HCT116 (cell line): ENCODE measurements around the gene IFT20. TPM values are rescaled to one million over a fixed set of nuclear protein-coding genes. Genes with fewer than 3 reads are reported as not detected.

ENCODE experiments used
- ATAC-seq: fragments of 200-7000 bp; cut with Tn5 transposase; 2 replicates; pipeline ENCODE4 v1.9.1; 2020; ENCODE audit warnings: mild to moderate bottlenecking, moderate library complexity
- BruUV-seq: library from RNA; stranded (reverse); fragments of 400-500 nt; replicated peaks from 2 replicates; lab custom pipeline; 2021; lab: Mats Ljungman, UMichigan
- CTCF ChIA-PET: fragments of 300-600 bp; sonication (Branson Sonifier 250); formaldehyde crosslinking; loops from one replicate; lab custom pipeline; 2021; ENCODE audit warnings: antibody characterized with exemption; lab: Charles Lee
- POLR2A ChIA-PET: fragments of 300-600, 350-600 bp; sonication (Branson Sonifier 250); formaldehyde crosslinking; loops from one replicate; lab custom pipeline; 2021; ENCODE audit warnings: antibody characterized with exemption; lab: Charles Lee
- RAD21 ChIA-PET, 2 experiments: fragments of 300-600 bp; sonication (Branson Sonifier 250); formaldehyde crosslinking; loops; one replicate each; lab custom pipeline; 2023; ENCODE audit warnings: low total read pairs in 2 of 2; ENCODE audit not compliant: uncharacterized antibody in 2 of 2, unreplicated experiment in 2 of 2, low non-redundant PET in 1 of 2; lab: Charles Lee
- DNase-seq: peaks from one replicate; pipeline ENCODE4 v3.0.0-alpha.2; 2010; ENCODE audit warnings: low read depth, low spot score
- H2AFZ ChIP-seq: fragments of 200-600 bp; shearing (Covaris generic), sonication (generic); 2 replicates; pipeline ENCODE4 v1.6.1; 2017; ENCODE audit warnings: low read depth, mixed run types, mixed read lengths, antibody characterized with exemption, low read length; ENCODE audit not compliant: poor library complexity, severe bottlenecking
- H3K27ac ChIP-seq: 2 replicates; pipeline ENCODE4 v1.5.1; 2012; ENCODE audit warnings: low read depth, low read length
- H3K27me3 ChIP-seq: fragments of 200-600 bp; sonication (generic); 2 replicates; pipeline ENCODE4 v1.6.1; 2016; ENCODE audit warnings: mixed run types, low read length, mixed read lengths; ENCODE audit not compliant: insufficient read depth
- H3K36me3 ChIP-seq, 2 experiments: fragments of 200-500 bp in 1 of 2; fragments of 200-600 bp in 1 of 2; sonication (Bioruptor generic) in 1 of 2; sonication (generic) in 1 of 2; 2 replicates each; pipeline versions ENCODE4 v1.5.1 to v1.6.1; 2014 to 2016; ENCODE audit warnings: low read length in 2 of 2, inconsistent platforms in 1 of 2, mixed read lengths in 1 of 2, mixed run types in 1 of 2; ENCODE audit not compliant: insufficient read depth in 2 of 2, control insufficient read depth in 1 of 2
- H3K4me1 ChIP-seq, 2 experiments: fragments of 200-600 bp in 1 of 2; sonication (generic) in 1 of 2; 2 replicates each; pipeline versions ENCODE4 v1.5.1 to v1.6.1; 2012 to 2017; ENCODE audit warnings: low read length in 2 of 2, inconsistent platforms in 1 of 2, mild to moderate bottlenecking in 1 of 2, mixed read lengths in 1 of 2, mixed run types in 1 of 2, moderate library complexity in 1 of 2; ENCODE audit not compliant: insufficient read depth in 2 of 2, control insufficient read depth in 1 of 2
- H3K4me2 ChIP-seq: fragments of 200-600 bp; sonication (generic); 2 replicates; pipeline ENCODE4 v1.6.1; 2017; ENCODE audit warnings: mixed run types, low read length, mixed read lengths
- H3K4me3 ChIP-seq, 2 experiments: fragments of 200-600 bp in 1 of 2; sonication (generic) in 1 of 2; replicated peaks in 1 of 2; 2 replicates each; pipeline ENCODE4 v1.5.1; 2011 to 2016; ENCODE audit warnings: low read length in 2 of 2, control low read depth in 1 of 2, low read depth in 1 of 2, mild to moderate bottlenecking in 1 of 2, mixed read lengths in 1 of 2, mixed run types in 1 of 2
- H3K79me2 ChIP-seq: fragments of 200-600 bp; sonication (generic); 2 replicates; pipeline ENCODE4 v1.6.1; 2017; ENCODE audit warnings: mild to moderate bottlenecking, mixed run types, low read length, moderate library complexity, mixed read lengths; ENCODE audit not compliant: insufficient read depth
- H3K9ac ChIP-seq: fragments of 200-600 bp; sonication (generic); 2 replicates; pipeline ENCODE4 v1.6.1; 2016; ENCODE audit warnings: low read length, mixed read lengths
- H3K9me2 ChIP-seq: fragments of 200-600 bp; sonication (generic), shearing (Covaris generic); 2 replicates; pipeline ENCODE4 v1.6.1; 2017; ENCODE audit warnings: mixed run types, mild to moderate bottlenecking, moderate library complexity; ENCODE audit not compliant: insufficient read depth
- H3K9me3 ChIP-seq, 2 experiments: fragments of 200-500 bp in 1 of 2; fragments of 200-600 bp in 1 of 2; sonication (Bioruptor generic) in 1 of 2; sonication (generic) in 1 of 2; 2 replicates each; pipeline ENCODE4 v1.6.1; 2014 to 2017; ENCODE audit warnings: low read length in 2 of 2, mixed read lengths in 2 of 2, inconsistent platforms in 1 of 2, low read depth in 1 of 2, mild to moderate bottlenecking in 1 of 2, mixed run types in 1 of 2, moderate library complexity in 1 of 2; ENCODE audit not compliant: control insufficient read depth in 1 of 2, insufficient read depth in 1 of 2
- H4K20me1 ChIP-seq: fragments of 200-600 bp; sonication (generic), shearing (Covaris generic); 2 replicates; pipeline ENCODE4 v1.6.1; 2017; ENCODE audit warnings: mixed run types, mild to moderate bottlenecking, moderate library complexity; ENCODE audit not compliant: insufficient read depth
- ATF3 ChIP-seq: IDR thresholded peaks from 2 replicates; pipeline ENCODE4 v1.6.1; 2012
- CBX3 ChIP-seq: IDR thresholded peaks from 2 replicates; pipeline ENCODE4 v1.6.1; 2012; ENCODE audit warnings: low read depth
- CEBPB ChIP-seq: IDR thresholded peaks from 2 replicates; pipeline ENCODE4 v1.6.1; 2012; ENCODE audit warnings: low read depth
- CTCF ChIP-seq, 3 experiments: fragments of 200-600 bp in 1 of 3; sonication (generic) in 1 of 3; IDR thresholded peaks in 2 of 3; conservative IDR thresholded peaks in 1 of 3; 2 replicates each; pipeline ENCODE4 v1.5.1; 2012 to 2017; ENCODE audit warnings: low read depth in 2 of 3, low read length in 2 of 3, antibody characterized with exemption in 1 of 3, borderline replicate concordance in 1 of 3, control low read depth in 1 of 3, mild to moderate bottlenecking in 1 of 3, mixed read lengths in 1 of 3, mixed run types in 1 of 3, moderate library complexity in 1 of 3; ENCODE audit not compliant: insufficient read depth in 1 of 3
- EGR1 ChIP-seq: IDR thresholded peaks from 2 replicates; pipeline ENCODE4 v1.6.1; 2012; ENCODE audit warnings: low read depth
- ELF1 ChIP-seq: IDR thresholded peaks from 2 replicates; pipeline ENCODE4 v1.6.1; 2012; ENCODE audit warnings: low read depth, borderline replicate concordance
- EZH2phosphoT487 ChIP-seq: fragments of 200-600 bp; IDR thresholded peaks from 2 replicates; pipeline ENCODE4 v1.6.1; 2018; ENCODE audit warnings: antibody characterized with exemption, borderline replicate concordance
- FOSL1 ChIP-seq: IDR thresholded peaks from 2 replicates; pipeline ENCODE4 v1.6.1; 2012; ENCODE audit warnings: low read depth
- POLR2A ChIP-seq: IDR thresholded peaks from 2 replicates; pipeline ENCODE4 v1.7.0; 2011; ENCODE audit warnings: borderline replicate concordance; ENCODE audit not compliant: insufficient read depth, insufficient read length; ENCODE audit errors: extremely low read depth
- POLR2AphosphoS5 ChIP-seq: IDR thresholded peaks from 2 replicates; pipeline ENCODE4 v1.6.1; 2011; ENCODE audit warnings: mild to moderate bottlenecking, low read depth, low read length, moderate library complexity
- SIN3A ChIP-seq: IDR thresholded peaks from 2 replicates; pipeline ENCODE4 v1.6.1; 2012; ENCODE audit warnings: low read depth
- SP1 ChIP-seq: IDR thresholded peaks from 2 replicates; pipeline ENCODE4 v1.6.1; 2012; ENCODE audit warnings: low read depth
- SRF ChIP-seq: IDR thresholded peaks from 2 replicates; pipeline ENCODE4 v1.6.1; 2012; ENCODE audit warnings: low read depth
- TCF7L2 ChIP-seq: IDR thresholded peaks from 2 replicates; pipeline ENCODE4 v1.7.0; 2011; ENCODE audit warnings: borderline replicate concordance, inconsistent platforms; ENCODE audit not compliant: insufficient read depth, insufficient read length; ENCODE audit errors: extremely low read depth
- YY1 ChIP-seq: IDR thresholded peaks from 2 replicates; pipeline ENCODE4 v1.6.1; 2011; ENCODE audit warnings: low read length, low read depth, moderate library complexity, mild to moderate bottlenecking; ENCODE audit not compliant: insufficient replicate concordance; ENCODE audit errors: extremely low read depth
- ZBTB33 ChIP-seq: IDR thresholded peaks from 2 replicates; pipeline ENCODE4 v1.6.1; 2011; ENCODE audit warnings: mild to moderate bottlenecking, low read length, moderate library complexity; ENCODE audit not compliant: insufficient replicate concordance; ENCODE audit errors: extremely low read depth
- intact Hi-C: fragments of 100-400 bp; cut with micrococcal nuclease; formaldehyde crosslinking; loops from 2 replicates; pipeline ENCODE4 v1.10.0; 2022
- total RNA-seq: library from RNA; stranded (reverse); gene quantifications from one replicate; pipeline ENCODE4 v1.2.1, GENCODE V29; 2021; ENCODE audit not compliant: unreplicated experiment

Gene IFT20
- total RNA-seq, 1 experiment from 2014 or later, result 21.7 TPM

GRCh38 chr17:28326114-28326513 lies 9.2 kb downstream of the IFT20 start:
- Histone ChIP-seq H3K4me1 (no peaks in the 10 kb centered on the region), H3K36me3 (peaks cover 14 to 26% of the 10 kb centered on the region in 2 experiments; a peak in 3 of 4 replicates), H3K4me2 (no peak overlapping the region), H4K20me1 (no peaks in the 10 kb centered on the region), H3K27ac (no peak overlapping the region), H2AFZ (no peak overlapping the region), H3K9me2 (no peaks in the 10 kb centered on the region), H3K9ac (no peak overlapping the region), H3K27me3 (no peaks in the 10 kb centered on the region), H3K4me3 (no peak overlapping the region), H3K9me3 (no peaks in the 10 kb centered on the region)
- CTCF ChIA-PET, result no interaction called here
- POLR2A ChIA-PET, result interaction anchor here (1.9 kb wide), 1 partner anchor 9 kb away, joined by 6 read pairs; the partner anchor contains the start of genes IFT20 and TNFAIP1
- intact Hi-C loops, result no loop called here
- BruUV-seq, result no TSS peak
- RAD21 ChIA-PET, result no interaction called here
- ATAC-seq (no peak), DNase-seq (no peak)
- no peak for TF ChIP-seq POLR2AphosphoS5
- no peak for TF ChIP-seq SRF
- TF ChIP-seq EGR1, result no peak
- TF ChIP-seq FOSL1, result no peak
- TF ChIP-seq ZBTB33, result no peak
- no peak for TF ChIP-seq EZH2phosphoT487
- no peak for TF ChIP-seq CEBPB
- TF ChIP-seq CBX3, result no peak
- TF ChIP-seq SP1, result no peak
- no peak for TF ChIP-seq ATF3
- no peak for TF ChIP-seq CTCF (IDR thresholded peaks at IDR 0.05 in 2 of 3, conservative IDR thresholded peaks at IDR 0.05 in 1 of 3; ENCODE audit: borderline replicate concordance in 1 of 3, insufficient read depth in 1 of 3, low read depth in 2 of 3, low read length in 2 of 3)
- no peak for TF ChIP-seq ELF1
- TF ChIP-seq SIN3A, result no peak
- no peak for TF ChIP-seq YY1
- TF ChIP-seq TCF7L2, result no peak
- no peak for TF ChIP-seq POLR2A
- TF ChIP-seq, all 23 proteins: peak for 0
- H3K79me2 ChIP-seq, result peaks cover 54% of the 10 kb centered on the region
